Pancreas (tissue), 10 donors: ENCODE measurements around the gene ADAM19. TPM values are rescaled to one million over a fixed set of nuclear protein-coding genes. Genes with fewer than 3 reads are reported as not detected.

Experiments used
- ATAC-seq, 4 donors: fragments of 200-7000 bp; cut with Tn5 transposase; one replicate each; pipeline versions ENCODE4 v1.8.0 to v1.9.1; 2020; ENCODE audit warnings: mild to moderate bottlenecking in 4 of 4, moderate library complexity in 4 of 4
- DNase-seq, 6 donors: peaks; one replicate each; pipeline ENCODE4 v3.0.0-alpha.2; 2020
- FAIRE-seq: peaks from 2 replicates; lab custom pipeline; 2012; peaks lifted over from hg19 to GRCh38; lab: Jason Lieb, UNC
- H3K27ac ChIP-seq, 4 donors: fragments of 200-600 bp; sonication (generic); 1 replicate in 3 of 4; 2 replicates in 1 of 4; pipeline versions ENCODE4 v1.5.0 to v1.8.0; 2020
- H3K27me3 ChIP-seq, 4 donors: fragments of 200-600 bp; one replicate each; pipeline ENCODE4 v1.8.0; 2021
- H3K36me3 ChIP-seq, 3 donors: fragments of 200-600 bp; sonication (generic) in 1 of 3; one replicate each; pipeline versions ENCODE4 v1.5.0 to v1.8.0; 2020 to 2021
- H3K4me1 ChIP-seq, 3 donors: fragments of 200-600 bp; one replicate each; pipeline ENCODE4 v1.8.0; 2021
- H3K4me3 ChIP-seq, 4 donors: fragments of 200-600 bp; sonication (generic) in 2 of 4; one replicate each; pipeline versions ENCODE4 v1.5.0 to v1.8.0; 2020 to 2021
- H3K9me3 ChIP-seq, 4 donors: fragments of 200-600 bp; one replicate each; pipeline ENCODE4 v1.8.0; 2021
- WGBS, 2 donors: extraction: QIAGEN DNeasy Blood & Tissue Kit; methylation state at CpG; one replicate each; pipeline ENCODE4 v1.1.7; 2013; 5-methylcytosine and 5-hydroxymethylcytosine counted together
- intact Hi-C, 3 donors: fragments of 100-400 bp; cut with DNase I; formaldehyde crosslinking; loops; one replicate each; pipeline versions ENCODE4 v1.11.1 to v1.14.2; 2022
- polyA plus RNA-seq, 2 donors: library from polyadenylated mRNA; stranded (reverse); fragments of 200-250 nt; gene quantifications; one replicate each; pipeline ENCODE4 v1.2.3, GENCODE V29; 2013
- total RNA-seq, 6 donors: library from RNA; stranded (reverse); fragmentation: NEBNext Ultra II Directional in 4 of 6; extraction: Animal tissue kit (Norgen Biotek cat#: 25700) in 4 of 6; gene quantifications; one replicate each; pipeline versions ENCODE4 v1.2.1 to v1.2.4, GENCODE V29; 2021 to 2023
- TF ChIP-seq, protein P1 (sequence below), 4 donors: fragments of 200-600 bp; sonication (generic) in 3 of 4; IDR thresholded peaks; one replicate each; pipeline versions ENCODE4 v1.5.0 to v1.8.0; 2021; ENCODE audit warnings: antibody characterized with exemption in 4 of 4
- donor health status: healthy with polysubstance abuse.
- donor health status: DM: no; HTN: no; CAD: no; lungs with moderate emphysema.
- donor health status: DM: no; HTN: no; CAD: no.
- donor health status: control.
- donor health status: control.
- donor health status: Bipolar disorder and iron deficiency.
- donor health status: DM: yes; HTN: yes; CAD: no.
- donor health status: DM: no; HTN: no; CAD: no.
- donor health status: DM: no; HTN: no; CAD: no.
- donor health status: DM: yes; HTN: yes; CAD: no.

Gene ADAM19
- total and polyA plus RNA-seq, 8 donors: 0.38 to 3.0 (median 0.69) TPM

DNA sequence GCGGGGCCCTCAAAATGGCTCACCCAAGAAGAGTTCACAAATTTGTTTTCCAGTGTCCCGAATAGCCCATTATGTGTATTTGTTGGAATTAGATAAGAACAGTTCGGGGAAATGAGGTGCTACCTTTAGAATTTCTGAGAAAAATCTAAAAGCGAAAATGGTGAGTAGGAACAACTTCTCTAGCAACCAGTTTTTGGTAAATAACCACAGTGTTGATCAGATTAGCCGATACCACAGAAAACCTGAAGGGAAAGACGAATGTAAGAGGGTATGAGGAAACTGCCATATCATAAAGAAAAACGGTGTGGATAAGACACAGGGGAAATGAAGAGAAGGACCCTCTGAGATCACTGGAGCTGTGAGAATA is 31.0 kb downstream of the ADAM19 start:
- DNase-seq (no peak), ATAC-seq (no peak), FAIRE-seq (no peak)
- intact Hi-C loops: no loop called here
- Histone ChIP-seq H3K4me1 (no peaks in the 10 kb centered on the region), H3K36me3 (no peaks in the 10 kb centered on the region), H3K27ac (no peak overlapping the region), H3K9me3 (no peaks in the 10 kb centered on the region), H3K4me3 (no peak overlapping the region), H3K27me3 (no peaks in the 10 kb centered on the region)
- 77 to 82% methylated on average over 7 of the region's 7 CpGs for WGBS, 2 donors
- TF ChIP-seq, protein P1, sequence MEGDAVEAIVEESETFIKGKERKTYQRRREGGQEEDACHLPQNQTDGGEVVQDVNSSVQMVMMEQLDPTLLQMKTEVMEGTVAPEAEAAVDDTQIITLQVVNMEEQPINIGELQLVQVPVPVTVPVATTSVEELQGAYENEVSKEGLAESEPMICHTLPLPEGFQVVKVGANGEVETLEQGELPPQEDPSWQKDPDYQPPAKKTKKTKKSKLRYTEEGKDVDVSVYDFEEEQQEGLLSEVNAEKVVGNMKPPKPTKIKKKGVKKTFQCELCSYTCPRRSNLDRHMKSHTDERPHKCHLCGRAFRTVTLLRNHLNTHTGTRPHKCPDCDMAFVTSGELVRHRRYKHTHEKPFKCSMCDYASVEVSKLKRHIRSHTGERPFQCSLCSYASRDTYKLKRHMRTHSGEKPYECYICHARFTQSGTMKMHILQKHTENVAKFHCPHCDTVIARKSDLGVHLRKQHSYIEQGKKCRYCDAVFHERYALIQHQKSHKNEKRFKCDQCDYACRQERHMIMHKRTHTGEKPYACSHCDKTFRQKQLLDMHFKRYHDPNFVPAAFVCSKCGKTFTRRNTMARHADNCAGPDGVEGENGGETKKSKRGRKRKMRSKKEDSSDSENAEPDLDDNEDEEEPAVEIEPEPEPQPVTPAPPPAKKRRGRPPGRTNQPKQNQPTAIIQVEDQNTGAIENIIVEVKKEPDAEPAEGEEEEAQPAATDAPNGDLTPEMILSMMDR (IDR thresholded peaks at IDR 0.05): no peak

DNA sequence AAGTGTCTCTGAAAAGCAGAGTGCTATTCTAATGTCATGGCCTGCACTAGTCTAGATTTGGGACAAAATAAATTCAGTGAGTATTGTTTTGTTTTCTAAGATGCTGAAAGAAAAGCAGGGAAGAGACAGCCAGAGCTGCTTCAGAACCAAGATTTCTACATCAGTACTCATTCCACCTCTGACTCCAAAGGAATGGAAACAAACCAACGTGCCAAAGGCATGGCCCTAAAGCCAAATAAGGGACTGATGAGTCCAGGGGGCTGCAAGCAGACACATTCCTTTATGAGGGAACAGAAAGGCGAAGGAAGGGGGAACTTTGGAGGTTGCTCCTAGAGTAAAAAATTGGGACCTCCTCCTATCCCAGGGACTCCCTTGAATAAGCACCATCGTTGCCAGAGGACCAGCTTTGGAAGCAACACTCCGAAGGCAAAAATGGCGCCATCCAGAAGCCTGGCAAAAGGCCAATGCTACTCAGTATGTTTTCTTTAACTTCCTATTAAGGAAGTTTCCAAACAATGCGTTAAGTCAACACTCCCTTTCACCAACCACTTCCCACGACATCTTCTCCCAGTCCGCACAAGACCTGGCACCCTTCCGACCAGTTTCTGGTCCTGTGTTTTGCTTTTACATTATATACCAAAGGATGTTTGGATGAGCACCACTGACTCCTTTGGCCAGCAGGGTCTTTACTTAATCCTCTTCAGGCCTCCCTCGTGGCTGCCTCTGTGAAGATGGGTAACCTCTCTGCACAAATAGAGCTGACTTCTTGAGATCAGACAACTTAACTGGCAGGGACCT is 31.6 kb downstream of the ADAM19 start:
- H3K27me3 ChIP-seq: no peaks in the 10 kb centered on the region
- intact Hi-C loops: no loop called here
- no peak for FAIRE-seq
- 64 to 68% methylated on average over 10 of the region's 10 CpGs for WGBS, 2 donors
- H3K4me3 ChIP-seq: no peak overlapping the region
- no peak overlapping the region for H3K27ac ChIP-seq
- ATAC-seq: no peak
- TF ChIP-seq, protein P1 (IDR thresholded peaks at IDR 0.05): no peak
- no peaks in the 10 kb centered on the region for H3K9me3 ChIP-seq
- DNase-seq: no peak
- no peaks in the 10 kb centered on the region for H3K36me3 ChIP-seq
- no peaks in the 10 kb centered on the region for H3K4me1 ChIP-seq

DNA sequence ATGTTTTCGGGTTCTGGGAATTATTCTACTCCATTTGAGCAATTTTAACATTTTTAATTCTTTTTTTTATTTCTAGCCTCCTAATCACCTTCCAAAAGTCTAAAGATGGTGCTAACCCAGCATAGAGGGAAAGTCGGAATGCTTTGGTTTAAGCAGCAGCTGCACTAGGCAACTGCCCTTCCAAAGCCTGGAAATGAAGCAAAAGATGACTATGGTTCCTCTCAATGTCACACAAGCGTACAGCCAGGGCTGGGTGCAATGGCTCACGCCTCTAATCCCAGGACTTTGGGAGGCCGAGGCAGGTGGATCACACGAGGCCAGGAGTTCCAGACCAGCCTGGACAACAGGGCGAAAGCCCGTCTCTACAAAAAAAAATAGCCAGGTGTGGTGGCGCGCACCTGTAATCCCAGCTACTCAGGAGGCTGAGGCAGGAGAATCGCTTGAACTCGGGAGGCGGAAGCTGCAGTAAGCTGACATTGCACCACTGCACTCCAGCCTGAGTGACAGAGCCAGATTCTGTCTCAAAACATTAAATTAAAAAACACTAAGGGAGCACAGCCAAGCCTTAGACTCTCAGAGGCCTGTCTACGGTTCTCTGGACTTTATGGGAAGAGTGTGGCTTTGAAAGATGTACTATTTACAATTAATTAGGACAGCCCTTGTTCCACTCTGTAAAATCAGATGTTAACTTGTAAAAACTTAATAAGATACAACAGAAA is 33.1 kb downstream of the ADAM19 start:
- 84 to 91% methylated on average over 14 of the region's 14 CpGs for WGBS, 2 donors
- no peaks in the 10 kb centered on the region for H3K36me3 ChIP-seq
- no peak for FAIRE-seq
- no peaks in the 10 kb centered on the region for H3K27me3 ChIP-seq
- TF ChIP-seq, protein P1 (IDR thresholded peaks at IDR 0.05): no peak
- no peaks in the 10 kb centered on the region for H3K4me1 ChIP-seq
- H3K9me3 ChIP-seq: no peaks in the 10 kb centered on the region
- ATAC-seq: no peak
- intact Hi-C loops: no loop called here
- no peak overlapping the region for H3K27ac ChIP-seq
- no peak for DNase-seq
- no peak overlapping the region for H3K4me3 ChIP-seq

DNA sequence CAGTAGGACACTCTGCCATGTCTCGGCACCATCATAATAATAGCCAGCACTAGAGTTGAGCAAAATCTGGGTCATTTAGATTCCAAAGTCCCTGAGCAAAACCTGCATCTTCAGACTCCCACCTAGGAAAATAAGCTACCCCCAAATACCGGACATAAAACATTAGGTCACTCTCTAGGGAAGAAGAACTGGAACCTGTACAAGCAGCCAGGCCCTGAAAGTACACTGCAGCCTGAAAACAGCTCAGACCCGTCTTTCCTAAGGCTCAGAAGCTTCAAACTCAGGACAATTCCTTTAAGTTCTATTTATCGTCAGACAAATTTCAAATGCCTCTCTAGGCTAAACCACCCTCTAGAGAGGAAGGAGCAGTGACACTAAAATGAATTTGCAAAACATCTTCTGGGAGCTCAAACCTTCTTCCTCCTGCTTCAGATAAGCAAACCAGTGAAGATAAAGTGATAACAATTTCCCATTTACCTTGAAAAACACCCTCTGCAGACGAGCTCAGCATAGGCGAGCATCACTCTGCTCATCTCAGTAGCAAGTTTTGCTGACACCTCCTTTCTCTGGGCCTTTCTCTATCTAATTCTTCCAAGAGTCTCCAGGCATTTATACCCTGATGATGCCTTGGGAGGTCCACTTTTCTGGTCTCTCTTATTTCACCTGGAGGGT is 34.0 kb downstream of the ADAM19 start:
- intact Hi-C loops: no loop called here
- FAIRE-seq: no peak
- H3K36me3 ChIP-seq: no peaks in the 10 kb centered on the region
- no peak overlapping the region for H3K27ac ChIP-seq
- TF ChIP-seq, protein P1 (IDR thresholded peaks at IDR 0.05): no peak
- no peak for DNase-seq
- H3K4me1 ChIP-seq: no peaks in the 10 kb centered on the region
- 66 to 78% methylated on average over 6 of the region's 6 CpGs for WGBS, 2 donors
- H3K27me3 ChIP-seq: no peaks in the 10 kb centered on the region
- H3K4me3 ChIP-seq: no peak overlapping the region
- no peaks in the 10 kb centered on the region for H3K9me3 ChIP-seq
- no peak for ATAC-seq
